ENCODE results near the gene DTNB.
"Not testable (repeated sequence)": the region's sequence is repeated elsewhere in the genome, so short reads cannot be mapped to it uniquely, and the experiment has no call there.

Gene DTNB

GRCh38 chr2:25418944-25419677 lies 254.3 kb downstream of the DTNB start:
- no peak for DNase-seq (ENCODE audit: low spot score)

- DNase-seq (ENCODE audit: low spot score), result no peak
These were observed 255.5 kb downstream of the DTNB start for GRCh38 chr2:25417715-25418369.

- no peak for DNase-seq (ENCODE audit: low spot score)
These were observed 256.7 kb downstream of the DTNB start for GRCh38 chr2:25416674-25417073.

- no peak for DNase-seq (ENCODE audit: low spot score)
These were observed 258.6 kb downstream of the DTNB start for GRCh38 chr2:25414781-25415180.

GRCh38 chr2:25413409-25413808 lies 260.0 kb downstream of the DTNB start:
- DNase-seq (ENCODE audit: low spot score), result not testable (repeated sequence)

DNA sequence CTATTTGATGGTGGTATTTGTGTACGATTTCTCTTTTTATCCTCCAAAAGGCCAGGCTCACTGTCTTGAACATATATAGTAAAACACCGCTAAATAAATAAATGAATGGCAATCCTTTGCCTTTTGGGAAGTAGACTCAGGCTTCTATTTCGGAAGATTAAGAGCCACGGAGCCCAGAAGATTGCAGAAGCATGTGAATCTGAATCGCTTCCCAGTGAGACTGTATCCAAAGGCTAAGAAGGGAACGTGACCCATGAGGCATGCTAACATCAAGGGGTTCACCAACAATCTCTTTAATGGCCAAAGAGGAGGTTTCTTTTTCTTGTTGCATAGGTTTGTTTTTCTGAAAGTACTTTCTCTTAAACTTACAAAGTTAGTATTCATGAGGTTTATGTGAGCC lies 261.6 kb downstream of the DTNB start:
- DNase-seq (ENCODE audit: low spot score), result no peak

DNA sequence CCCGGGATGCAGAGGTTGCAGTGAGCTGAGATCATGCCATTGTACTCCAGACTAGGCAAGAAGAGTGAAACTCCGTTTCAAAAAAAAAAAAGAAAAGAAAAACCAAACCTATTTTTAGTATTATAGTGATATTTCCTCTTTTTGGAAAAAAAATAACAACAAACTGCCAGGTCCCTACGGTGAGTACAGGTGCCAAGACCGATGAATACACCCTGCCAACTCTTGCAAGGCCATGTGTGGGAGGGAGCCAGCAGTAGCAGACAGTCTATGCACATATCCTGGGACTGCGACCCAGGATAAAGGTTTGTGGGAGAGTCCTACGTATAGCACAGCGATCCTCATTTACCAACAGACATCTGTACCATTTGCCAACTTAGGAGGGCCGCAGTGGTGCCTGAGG lies 262.1 kb downstream of the DTNB start:
- no peak for DNase-seq (ENCODE audit: low spot score)

DNA sequence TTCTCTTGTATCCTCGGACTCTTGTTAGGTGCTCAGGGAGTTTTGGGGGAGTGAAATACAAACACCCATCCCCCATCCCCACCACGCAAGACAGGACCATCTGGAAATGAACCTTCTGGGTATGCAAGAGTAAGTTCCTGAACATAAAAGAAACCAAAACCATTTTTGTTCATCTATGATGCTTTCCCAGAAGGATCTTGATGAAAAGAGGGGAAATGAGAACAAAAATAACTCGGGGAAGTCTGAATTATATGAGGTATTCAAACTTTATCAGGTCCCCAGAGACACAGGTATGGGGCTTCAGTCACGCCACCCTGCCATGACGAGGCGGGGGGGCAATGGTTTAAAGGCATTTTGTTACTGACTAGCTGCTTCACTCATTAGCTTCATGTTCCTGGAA lies 263.0 kb downstream of the DTNB start:
- no peak for DNase-seq (ENCODE audit: low spot score)

- no peak for DNase-seq (ENCODE audit: low spot score)
These were observed 263.9 kb downstream of the DTNB start for GRCh38 chr2:25409468-25409867.

DNA sequence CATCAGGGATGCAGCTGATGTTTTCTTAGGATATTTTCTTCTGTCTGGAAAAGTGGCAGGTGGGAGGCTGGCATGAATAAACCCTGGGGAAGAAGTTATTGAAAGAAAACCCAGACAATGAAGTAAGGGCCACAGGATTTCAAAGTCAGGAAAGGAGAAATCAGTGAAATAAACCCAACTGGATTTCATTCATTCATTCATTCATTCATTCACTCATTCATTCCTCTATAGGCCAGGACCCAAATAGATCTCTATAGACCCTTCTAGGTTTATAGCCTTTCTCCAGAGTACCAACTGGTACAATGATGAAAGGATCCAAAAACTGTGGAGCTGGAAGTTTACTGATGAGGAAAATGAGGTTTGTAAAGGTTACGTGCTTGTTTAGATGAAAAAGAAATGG lies 264.3 kb downstream of the DTNB start:
- no peak for DNase-seq (ENCODE audit: low spot score)

- DNase-seq (ENCODE audit: low spot score), result no peak
These were observed 267.6 kb downstream of the DTNB start for GRCh38 chr2:25405611-25406295.

DNA sequence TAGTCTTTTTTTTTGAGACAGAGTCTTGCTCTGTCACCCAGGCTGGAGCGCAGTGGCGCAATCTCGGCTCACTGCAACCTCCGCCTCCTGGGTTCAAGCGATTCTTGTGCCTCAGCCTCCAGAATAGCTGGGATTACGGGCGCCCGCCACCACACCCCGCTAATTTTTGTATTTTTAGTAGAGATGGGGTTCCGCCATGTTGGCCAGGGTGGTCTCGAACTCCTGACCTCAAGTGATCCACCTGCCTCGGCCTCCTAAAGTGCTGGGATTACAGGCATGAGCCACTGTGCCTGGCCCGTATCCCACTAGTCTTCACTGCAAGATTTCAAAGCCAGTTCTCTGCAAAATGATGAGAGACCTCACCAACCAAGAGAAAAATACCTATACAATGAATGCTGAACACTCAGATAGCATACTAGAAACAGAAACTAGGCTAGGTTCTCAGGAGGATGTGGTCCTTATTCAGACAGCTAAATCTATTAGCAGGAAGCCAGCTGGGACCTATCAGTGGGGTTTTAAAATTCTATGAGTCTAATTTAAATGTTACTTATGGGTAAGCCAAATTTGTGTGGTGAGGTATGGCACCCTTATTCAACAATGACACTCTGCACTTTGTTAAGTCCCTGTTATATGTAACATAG lies 270.1 kb downstream of the DTNB start:
- not testable (repeated sequence) for DNase-seq (ENCODE audit: low spot score)

DNA sequence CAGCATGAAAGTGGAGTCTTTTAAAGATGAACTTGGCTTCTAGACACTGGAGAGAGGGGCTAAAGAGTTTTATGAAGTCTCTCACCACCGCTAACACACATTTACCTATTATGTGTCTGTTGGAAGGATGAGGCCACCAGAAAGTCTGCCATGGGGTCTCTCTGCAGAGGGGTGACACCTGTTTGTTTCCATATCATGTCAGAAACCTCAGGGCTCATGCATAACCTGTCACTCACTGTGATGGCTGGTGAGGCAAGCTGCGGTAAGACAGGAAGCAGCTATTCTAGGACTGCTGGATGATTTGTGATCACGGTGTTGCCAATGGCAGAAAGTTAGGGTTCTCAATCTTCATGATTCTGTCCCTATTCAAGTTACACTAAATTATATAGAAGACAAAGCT lies 270.9 kb downstream of the DTNB start:
- DNase-seq (ENCODE audit: low spot score), result no peak

- no peak for DNase-seq (ENCODE audit: low spot score)
These were observed 271.9 kb downstream of the DTNB start for GRCh38 chr2:25401307-25402026.

- no peak for DNase-seq (ENCODE audit: low spot score)
These were observed 272.7 kb downstream of the DTNB start for GRCh38 chr2:25400576-25401216.

DNA sequence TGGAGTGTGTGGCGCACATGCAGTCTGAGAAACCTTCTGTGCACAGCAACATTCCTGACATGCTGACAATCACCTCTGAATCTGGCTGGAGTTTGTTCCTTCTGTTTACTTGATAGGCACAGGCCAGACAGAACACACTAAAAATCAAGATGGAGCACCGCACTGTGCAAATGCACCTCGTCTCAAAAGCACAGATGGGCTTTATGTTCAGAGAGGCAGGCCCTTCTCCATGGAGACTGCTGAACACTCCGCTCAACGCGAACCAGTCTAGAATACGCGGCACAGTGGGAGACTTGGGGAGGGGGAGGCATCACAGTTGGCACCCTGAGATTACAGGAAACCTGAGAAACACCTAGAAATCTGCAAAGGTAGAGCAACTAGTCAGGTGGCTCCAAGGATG lies 273.2 kb downstream of the DTNB start:
- DNase-seq (ENCODE audit: low spot score), result no peak

- DNase-seq (ENCODE audit: low spot score), result no peak
These were observed 274.8 kb downstream of the DTNB start for GRCh38 chr2:25398534-25398933.

DNA sequence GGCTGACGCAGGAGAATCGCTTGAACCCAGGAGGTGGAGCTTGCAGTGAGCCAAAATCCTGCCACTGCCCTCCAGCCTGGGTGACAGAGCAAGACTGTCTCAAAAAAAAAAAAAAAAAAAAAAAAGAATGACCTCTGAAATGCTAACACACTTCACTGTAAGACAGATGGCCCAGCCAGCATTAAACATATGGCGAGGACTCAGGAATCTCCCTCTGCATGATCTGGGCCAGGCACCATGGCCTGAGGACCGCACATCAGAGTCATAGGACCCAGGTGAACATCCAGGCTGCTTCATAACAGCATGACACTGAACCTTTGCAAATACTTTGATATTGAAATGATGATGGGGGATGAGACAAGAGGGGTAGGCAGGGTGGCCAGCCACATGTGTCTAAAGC lies 275.6 kb downstream of the DTNB start:
- DNase-seq (ENCODE audit: low spot score), result no peak

- DNase-seq (ENCODE audit: low spot score), result no peak
These were observed 284.2 kb downstream of the DTNB start for GRCh38 chr2:25389161-25389560.

- DNase-seq (ENCODE audit: low spot score), result no peak
These were observed 284.9 kb downstream of the DTNB start for GRCh38 chr2:25388491-25388890.

DNA sequence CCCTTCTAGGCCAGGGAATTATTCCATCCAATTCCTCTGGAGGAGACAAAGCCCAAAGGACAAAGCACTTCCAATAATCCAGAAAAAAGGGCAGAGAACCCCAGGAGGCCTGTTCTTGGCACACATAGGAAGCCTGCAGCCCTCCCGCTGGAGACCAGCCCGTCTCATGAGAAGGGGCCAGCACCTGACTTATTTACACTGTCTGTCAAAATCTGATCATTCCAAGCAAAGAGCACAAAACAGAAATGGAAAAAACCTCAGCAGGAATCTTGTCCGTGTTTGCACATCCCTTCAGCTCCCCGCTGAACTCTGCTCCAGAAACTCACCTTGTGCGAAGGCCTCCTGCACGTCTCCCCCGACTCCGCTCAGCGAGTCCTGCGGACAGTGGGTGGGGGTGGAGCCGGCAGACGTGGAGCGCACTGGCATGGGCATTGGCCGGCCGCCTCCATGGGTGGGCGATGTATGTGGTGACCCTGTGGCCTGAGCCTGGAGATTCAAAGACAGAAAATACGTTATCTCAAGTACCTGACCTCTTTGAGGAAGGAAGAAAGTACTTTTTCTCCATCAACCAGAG lies 285.4 kb downstream of the DTNB start:
- no peak for DNase-seq (ENCODE audit: low spot score)
